ENCODE results near the gene KIF11. TPM values are rescaled to one million over a fixed set of nuclear protein-coding genes. Genes with fewer than 3 reads are reported as not detected.

KIF11 gene
- total and polyA plus RNA-seq, 2 experiments from 2014 or later = 26.1 to 56.7 TPM

GRCh38 chr10:92693534-92693893 lies 100.6 kb downstream of the KIF11 start (continued):
- no peak for TF ChIP-seq REST (IDR thresholded peaks at IDR 0.05; ENCODE audit: unreplicated experiment)
- TF ChIP-seq NANOG (IDR thresholded peaks at IDR 0.05; ENCODE audit: borderline replicate concordance) = no peak
- no peak for TF ChIP-seq ZNF331 (CRISPR knock-in tag; IDR thresholded peaks at IDR 0.05; ENCODE audit: low read depth)
- no peak for TF ChIP-seq ZNF114 (CRISPR knock-in tag; IDR thresholded peaks at IDR 0.05)
- no peak for TF ChIP-seq EZH2 (IDR thresholded peaks at IDR 0.05; ENCODE audit: low read depth, unreplicated experiment)

- Histone ChIP-seq H3K4me2 (peak overlapping the region; percentile 80), H3K4me1 (ENCODE audit: insufficient read depth) (peaks cover 51% of the 10 kb centered on the region), H2AFZ (no peak overlapping the region), H3K79me2 (replicated peaks; ENCODE audit: insufficient read depth) (no peaks in the 10 kb centered on the region), H4K20me1 (replicated peaks; ENCODE audit: insufficient read depth) (peaks cover 5% of the 10 kb centered on the region; the same call in 1 of the 2 replicates), H3F3A (replicated peaks; ENCODE audit: low read depth) (peaks cover 38% of the 10 kb centered on the region), H3K36me3 (ENCODE audit: insufficient read depth) (no peaks in the 10 kb centered on the region), H3K4me3 (peak overlapping the region; percentile 55), H3K9me2 (ENCODE audit: insufficient read depth) (no peaks in the 10 kb centered on the region), H3K27me3 (ENCODE audit: insufficient read depth) (peaks cover 100% of the 10 kb centered on the region), H3K27ac (ENCODE audit: low read depth) (no peak overlapping the region)
- Mint-ChIP-seq H3K27me3 (ENCODE audit: insufficient read depth, low read depth, poor library complexity) (peaks cover 88% of the 10 kb centered on the region), H3K4me1 (peaks cover 46% of the 10 kb centered on the region), H3K27ac (no peak overlapping the region), H3K36me3 (ENCODE audit: low read depth) (no peaks in the 10 kb centered on the region), H3K4me3 (peak overlapping the region; percentile 75), H3K9me3 (no peaks in the 10 kb centered on the region)
- ATAC-seq (peak; percentile 24), DNase-seq (ENCODE audit: low spot score) (peak; percentile 56)
- TF ChIP-seq ETS1 (IDR thresholded peaks at IDR 0.05) (no peak), STAT1 (IDR thresholded peaks at IDR 0.05; ENCODE audit: unreplicated experiment) (no peak), CTCF (conservative IDR thresholded peaks at IDR 0.05; ENCODE audit: low read depth in 2 of 2) (no peak), NANOG (IDR thresholded peaks at IDR 0.05; ENCODE audit: borderline replicate concordance) (no peak), REST (IDR thresholded peaks at IDR 0.05; ENCODE audit: unreplicated experiment) (no peak), EZH2phosphoT487 (IDR thresholded peaks at IDR 0.05; ENCODE audit: unreplicated experiment) (peak; percentile 76), EZH2 (IDR thresholded peaks at IDR 0.05; ENCODE audit: low read depth, unreplicated experiment) (peak; percentile 72), POLR2AphosphoS5 (IDR thresholded peaks at IDR 0.05; ENCODE audit: low read depth) (no peak), ZNF114 (CRISPR knock-in tag; IDR thresholded peaks at IDR 0.05) (no peak)
Observed at GRCh38 chr10:92695679-92696605, 103.0 kb downstream of the KIF11 start.

All from GM23338 (cell line).